A549 (cell line): ENCODE measurements around the gene SULF2.

Source experiments
- EHMT2 ChIP-seq: fragments of 200-600 bp; sonication (generic); IDR thresholded peaks from 2 replicates; pipeline ENCODE4 v1.6.1; 2016; ENCODE audit warnings: antibody characterized with exemption, low read depth, mild to moderate bottlenecking, moderate library complexity
- EP300 ChIP-seq, 2 experiments: fragments of >200 bp; sonication (Bioruptor Twin); formaldehyde crosslinking; IDR thresholded peaks; 2 replicates in 1 of 2; 3 replicates in 1 of 2; pipeline ENCODE4 v1.6.1; 2016 to 2017
- ESRRA ChIP-seq: fragments of 150-350 bp; IDR thresholded peaks from 2 replicates; pipeline ENCODE4 v1.6.1; 2014; ENCODE audit warnings: mild to moderate bottlenecking, low read length, borderline replicate concordance
- HEYL ChIP-seq: fragments of 250-450 bp; sonication (Bioruptor Pico); IDR thresholded peaks from 2 replicates; pipeline ENCODE4 v1.8.0; 2021; ENCODE audit warnings: mild to moderate bottlenecking, moderate library complexity
- MYC ChIP-seq: IDR thresholded peaks from 2 replicates; pipeline ENCODE4 v1.6.1; 2012; ENCODE audit warnings: mild to moderate bottlenecking, inconsistent platforms, low read length, improper control_type of control experiment, borderline replicate concordance
- POLR2A ChIP-seq: IDR thresholded peaks from 2 replicates; pipeline ENCODE4 v1.6.1; 2012; ENCODE audit warnings: mild to moderate bottlenecking, low read length
- POLR2AphosphoS2 ChIP-seq: conservative IDR thresholded peaks from 2 replicates; pipeline ENCODE4 v1.6.1; 2012; ENCODE audit warnings: low read length, improper control_type of control experiment, inconsistent platforms
- RAD21 ChIP-seq, 2 experiments: fragments of >200 bp in 1 of 2; sonication (Bioruptor Twin) in 1 of 2; formaldehyde crosslinking in 1 of 2; IDR thresholded peaks in 1 of 2; conservative IDR thresholded peaks in 1 of 2; 2 replicates in 1 of 2; 3 replicates in 1 of 2; pipeline ENCODE4 v1.6.1; 2012 to 2018; ENCODE audit warnings: inconsistent platforms in 1 of 2
- TF ChIP-seq, protein P1 (sequence below): fragments of >200 bp; sonication (Bioruptor Twin); formaldehyde crosslinking; IDR thresholded peaks from 3 replicates; pipeline ENCODE4 v1.5.1; 2016
- TF ChIP-seq, protein P2 (sequence below): IDR thresholded peaks from 2 replicates; pipeline ENCODE4 v1.6.1; 2012; ENCODE audit warnings: low read depth, borderline replicate concordance

DNA sequence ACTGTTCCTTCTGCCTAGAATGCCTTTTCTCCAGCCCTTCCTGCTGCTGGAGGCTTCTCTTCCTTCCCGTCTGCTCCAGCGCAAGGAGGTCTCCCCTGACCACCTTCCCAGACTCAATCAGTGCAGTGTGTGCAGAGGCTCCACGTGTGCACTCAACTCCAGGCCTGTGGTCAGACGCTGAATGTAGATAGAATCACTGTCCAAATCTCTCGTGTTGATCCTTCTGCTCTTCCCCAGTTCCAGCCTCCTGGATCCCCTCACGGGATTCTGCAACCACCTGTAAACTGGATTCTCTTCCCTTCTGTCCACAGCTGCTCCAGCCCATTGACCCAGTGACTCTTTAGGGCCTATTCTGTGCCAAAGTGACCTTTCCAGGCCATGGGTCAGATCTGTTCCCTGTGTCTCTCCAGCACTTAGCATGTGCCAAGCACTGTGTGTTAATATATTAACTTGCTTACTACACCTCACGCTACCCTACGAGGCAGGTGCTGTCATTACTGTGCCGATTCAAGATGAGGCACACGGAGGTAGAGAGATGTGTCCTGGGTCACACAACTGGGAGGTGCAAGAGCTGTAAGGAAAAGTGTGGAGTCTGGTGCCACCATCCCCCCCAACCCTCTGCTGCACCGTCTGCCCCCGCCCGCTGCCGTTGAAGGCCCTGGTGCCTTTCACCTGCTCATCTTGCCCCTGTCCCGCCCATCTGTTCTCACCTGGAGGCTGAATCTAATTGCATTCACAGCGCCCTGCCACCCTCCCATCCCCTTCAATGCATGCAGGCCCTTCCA lies 112.2 kb downstream of the SULF2 start:
- no peak for TF ChIP-seq POLR2A
- TF ChIP-seq, protein P1, sequence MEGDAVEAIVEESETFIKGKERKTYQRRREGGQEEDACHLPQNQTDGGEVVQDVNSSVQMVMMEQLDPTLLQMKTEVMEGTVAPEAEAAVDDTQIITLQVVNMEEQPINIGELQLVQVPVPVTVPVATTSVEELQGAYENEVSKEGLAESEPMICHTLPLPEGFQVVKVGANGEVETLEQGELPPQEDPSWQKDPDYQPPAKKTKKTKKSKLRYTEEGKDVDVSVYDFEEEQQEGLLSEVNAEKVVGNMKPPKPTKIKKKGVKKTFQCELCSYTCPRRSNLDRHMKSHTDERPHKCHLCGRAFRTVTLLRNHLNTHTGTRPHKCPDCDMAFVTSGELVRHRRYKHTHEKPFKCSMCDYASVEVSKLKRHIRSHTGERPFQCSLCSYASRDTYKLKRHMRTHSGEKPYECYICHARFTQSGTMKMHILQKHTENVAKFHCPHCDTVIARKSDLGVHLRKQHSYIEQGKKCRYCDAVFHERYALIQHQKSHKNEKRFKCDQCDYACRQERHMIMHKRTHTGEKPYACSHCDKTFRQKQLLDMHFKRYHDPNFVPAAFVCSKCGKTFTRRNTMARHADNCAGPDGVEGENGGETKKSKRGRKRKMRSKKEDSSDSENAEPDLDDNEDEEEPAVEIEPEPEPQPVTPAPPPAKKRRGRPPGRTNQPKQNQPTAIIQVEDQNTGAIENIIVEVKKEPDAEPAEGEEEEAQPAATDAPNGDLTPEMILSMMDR: no peak
- no peak for TF ChIP-seq EP300 (IDR thresholded peaks at IDR 0.05)
- TF ChIP-seq, protein P2, sequence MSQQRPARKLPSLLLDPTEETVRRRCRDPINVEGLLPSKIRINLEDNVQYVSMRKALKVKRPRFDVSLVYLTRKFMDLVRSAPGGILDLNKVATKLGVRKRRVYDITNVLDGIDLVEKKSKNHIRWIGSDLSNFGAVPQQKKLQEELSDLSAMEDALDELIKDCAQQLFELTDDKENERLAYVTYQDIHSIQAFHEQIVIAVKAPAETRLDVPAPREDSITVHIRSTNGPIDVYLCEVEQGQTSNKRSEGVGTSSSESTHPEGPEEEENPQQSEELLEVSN: no peak
- no peak for TF ChIP-seq RAD21 (conservative IDR thresholded peaks at IDR 0.05 in 1 of 2, IDR thresholded peaks at IDR 0.05 in 1 of 2)
- TF ChIP-seq EHMT2: no peak
- no peak for TF ChIP-seq MYC
- no peak for TF ChIP-seq ESRRA
- no peak for TF ChIP-seq POLR2AphosphoS2
- no peak for TF ChIP-seq HEYL (CRISPR knock-in tag)
